ENCODE results near the gene TBC1D1.

Gene TBC1D1

GRCh38 chr4:37935026-37935425, 44.1 kb downstream of the TBC1D1 start:
- TF ChIP-seq CTCF (conservative IDR thresholded peaks at IDR 0.05; ENCODE audit: low read length) = no peak
- no peak for DNase-seq (ENCODE audit: low read depth)

GRCh38 chr4:37936889-37937498, 46.1 kb downstream of the TBC1D1 start:
- DNase-seq (ENCODE audit: low read depth) = no peak
- H3K4me3 ChIP-seq (ENCODE audit: low read length) = no peak overlapping the region
- no peak for TF ChIP-seq CTCF (conservative IDR thresholded peaks at IDR 0.05; ENCODE audit: low read length)

More at GRCh38 chr4:37935026-37935425, 44.1 kb downstream of the TBC1D1 start:
- H3K4me3 ChIP-seq (ENCODE audit: low read length) = no peak overlapping the region

- no peak for DNase-seq (ENCODE audit: low read depth)
- no peak for TF ChIP-seq CTCF (conservative IDR thresholded peaks at IDR 0.05; ENCODE audit: low read length)
- no peak overlapping the region for H3K4me3 ChIP-seq (ENCODE audit: low read length)
Observed at GRCh38 chr4:37938208-37938607, 47.3 kb downstream of the TBC1D1 start.

- TF ChIP-seq CTCF (conservative IDR thresholded peaks at IDR 0.05; ENCODE audit: low read length) = no peak
Observed at GRCh38 chr4:37946503-37947179, 55.8 kb downstream of the TBC1D1 start.

GRCh38 chr4:37948542-37948941, 57.7 kb downstream of the TBC1D1 start:
- H3K4me3 ChIP-seq (ENCODE audit: low read length) = no peak overlapping the region
- TF ChIP-seq CTCF (conservative IDR thresholded peaks at IDR 0.05; ENCODE audit: low read length) = no peak
- no peak for DNase-seq (ENCODE audit: low read depth)

More at GRCh38 chr4:37946503-37947179, 55.8 kb downstream of the TBC1D1 start:
- DNase-seq (ENCODE audit: low read depth) = no peak
- no peak overlapping the region for H3K4me3 ChIP-seq (ENCODE audit: low read length)

- no peak overlapping the region for H3K4me3 ChIP-seq (ENCODE audit: low read length)
- no peak for TF ChIP-seq CTCF (conservative IDR thresholded peaks at IDR 0.05; ENCODE audit: low read length)
- DNase-seq (ENCODE audit: low read depth) = no peak
Observed at GRCh38 chr4:37949636-37950426, 58.9 kb downstream of the TBC1D1 start.

Measured in AG10803 (cell line).